HG03280 (cell line): Measurements from ENCODE around the gene ACTG1.
"Not testable (repeated sequence)": the region's sequence is repeated elsewhere in the genome, so short reads cannot be mapped to it uniquely, and the experiment has no call there.

ENCODE experiments used
- ATAC-seq: cut with Tn5 transposase; IDR thresholded peaks from one replicate; pipeline ENCODE4 v1.9.1; 2021; ENCODE audit warnings: mild to moderate bottlenecking, moderate library complexity; ENCODE audit not compliant: unreplicated experiment

ACTG1 gene

DNA sequence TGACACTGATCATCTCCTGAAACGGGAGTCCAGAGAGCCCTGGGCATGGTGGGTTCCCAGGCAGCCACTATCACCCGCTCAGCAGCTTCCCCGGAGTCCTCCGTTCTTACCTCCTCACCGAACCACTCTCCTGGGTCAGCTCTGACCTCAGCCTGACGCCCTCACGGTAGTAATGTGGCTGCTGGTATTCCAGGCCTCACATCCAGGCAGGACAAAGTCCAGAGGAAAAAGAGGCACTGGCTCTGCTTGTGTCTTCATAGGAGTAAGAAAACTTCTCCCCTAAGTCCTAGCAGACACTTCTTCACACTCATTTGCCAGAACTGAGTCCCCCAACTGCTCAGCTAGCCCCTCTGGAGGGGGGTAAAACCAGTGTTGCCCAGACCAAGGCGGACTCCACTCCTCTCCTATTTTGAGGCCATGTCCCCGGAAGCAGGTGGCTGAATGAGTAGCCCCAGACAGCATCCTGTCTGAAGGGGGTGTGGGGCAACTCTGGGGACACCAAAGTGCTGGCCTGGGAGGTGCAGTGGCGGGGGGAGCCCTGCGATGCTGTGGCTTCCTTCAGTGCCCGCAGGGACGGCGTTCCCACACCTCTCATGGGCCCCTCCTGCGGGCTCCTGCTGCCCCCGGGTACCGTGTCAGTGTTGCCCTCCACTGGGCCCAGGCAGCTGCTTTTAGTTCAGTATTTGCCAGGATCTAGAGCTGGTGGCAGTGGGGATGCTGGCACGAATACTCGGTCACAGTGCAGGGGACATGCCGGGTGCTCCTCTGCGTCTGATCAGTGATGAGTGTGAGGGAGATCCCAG, 20.9 kb upstream of the ACTG1 start:
- no peak for ATAC-seq

DNA sequence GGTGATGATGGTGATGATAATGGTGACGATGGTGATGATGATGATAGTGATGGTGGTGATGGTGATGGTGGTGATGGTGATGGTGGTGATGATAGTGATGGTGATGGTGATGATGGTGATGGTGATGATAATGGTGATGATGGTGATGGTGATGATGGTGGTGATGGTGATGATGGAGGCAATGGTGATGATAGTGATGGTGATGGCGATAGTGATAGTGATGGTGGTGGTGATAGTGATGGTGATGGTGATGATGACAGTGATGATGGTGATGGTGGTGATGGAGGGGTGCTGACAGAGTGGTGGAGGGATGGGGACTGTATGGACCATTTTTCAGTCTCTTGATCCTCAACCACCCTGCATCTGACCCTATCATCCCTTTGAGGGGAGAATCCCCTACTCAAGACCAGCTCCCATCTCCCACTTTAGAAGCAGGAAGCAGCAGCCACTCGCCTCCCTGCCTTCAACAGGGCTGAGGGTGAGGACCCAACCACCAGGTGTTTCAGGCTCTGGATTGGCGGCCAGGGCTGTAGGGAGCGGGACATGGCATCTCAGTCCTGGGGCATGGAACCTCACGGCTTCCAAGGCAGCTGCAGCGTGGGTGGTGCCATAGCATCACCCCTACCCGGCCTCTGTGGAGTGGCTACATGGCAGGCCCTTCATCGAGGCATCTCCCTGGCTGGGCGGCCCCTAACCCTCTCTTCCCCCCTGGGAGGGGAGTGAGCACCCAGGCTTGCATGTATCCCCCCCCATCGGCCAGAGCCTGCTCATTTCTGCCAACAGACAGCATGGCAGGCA, 20.1 kb upstream of the ACTG1 start:
- ATAC-seq: no peak

DNA sequence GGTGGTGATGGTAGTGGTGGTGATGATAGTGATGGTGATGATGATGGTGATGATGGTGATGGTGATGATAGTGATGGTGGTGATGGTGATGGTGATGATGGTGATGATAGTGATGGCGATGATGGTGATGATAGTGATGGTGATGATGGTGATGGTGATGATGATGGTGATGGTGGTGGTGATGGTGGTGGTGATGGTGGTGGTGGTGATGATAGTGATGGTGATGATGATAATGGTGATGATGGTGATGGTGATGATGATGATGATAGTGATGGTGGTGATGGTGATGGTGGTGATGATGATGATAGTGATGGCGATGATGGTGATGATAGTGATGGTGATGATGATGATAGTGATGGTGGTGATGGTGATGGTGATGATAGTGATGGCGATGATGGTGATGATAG, 19.4 kb upstream of the ACTG1 start:
- not testable (repeated sequence) for ATAC-seq

DNA sequence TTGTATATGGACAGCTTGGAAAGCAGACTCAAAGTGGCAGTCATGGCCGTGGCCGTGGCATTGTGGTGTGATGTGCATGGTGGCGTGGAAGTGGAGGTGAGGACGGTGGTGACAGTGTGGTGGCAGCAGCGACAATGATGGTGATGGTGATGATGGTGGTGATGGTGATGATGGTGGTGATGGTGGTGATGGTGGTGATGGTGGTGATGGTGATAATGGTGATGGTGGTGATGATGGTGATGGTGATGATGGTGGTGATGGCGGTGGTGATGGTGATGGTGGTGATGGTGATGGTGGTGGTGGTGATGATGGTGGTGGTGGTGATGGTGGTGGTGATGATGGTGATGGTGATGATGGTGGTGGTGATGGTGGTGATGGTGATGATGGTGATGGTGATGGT, 18.4 kb upstream of the ACTG1 start:
- not testable (repeated sequence) for ATAC-seq

DNA sequence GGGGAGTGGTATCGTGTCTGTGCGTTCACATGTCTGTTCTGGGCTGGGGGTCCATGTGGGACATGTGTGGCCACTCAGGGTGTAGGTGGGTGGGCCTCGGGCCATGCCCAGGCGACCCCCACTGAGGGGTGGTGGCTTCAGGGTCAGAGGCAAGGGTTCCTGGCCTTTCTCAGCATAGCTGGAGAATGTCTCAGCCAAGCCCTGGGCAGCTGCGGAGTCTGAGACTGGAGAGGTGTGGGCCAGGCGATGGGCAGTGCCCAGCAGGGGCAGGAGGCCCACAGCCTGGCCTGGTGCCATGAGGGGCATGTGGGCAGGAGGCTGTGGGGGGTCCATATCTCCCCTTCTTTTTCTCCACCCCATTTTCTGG, 16.8 kb upstream of the ACTG1 start:
- ATAC-seq: no peak

DNA sequence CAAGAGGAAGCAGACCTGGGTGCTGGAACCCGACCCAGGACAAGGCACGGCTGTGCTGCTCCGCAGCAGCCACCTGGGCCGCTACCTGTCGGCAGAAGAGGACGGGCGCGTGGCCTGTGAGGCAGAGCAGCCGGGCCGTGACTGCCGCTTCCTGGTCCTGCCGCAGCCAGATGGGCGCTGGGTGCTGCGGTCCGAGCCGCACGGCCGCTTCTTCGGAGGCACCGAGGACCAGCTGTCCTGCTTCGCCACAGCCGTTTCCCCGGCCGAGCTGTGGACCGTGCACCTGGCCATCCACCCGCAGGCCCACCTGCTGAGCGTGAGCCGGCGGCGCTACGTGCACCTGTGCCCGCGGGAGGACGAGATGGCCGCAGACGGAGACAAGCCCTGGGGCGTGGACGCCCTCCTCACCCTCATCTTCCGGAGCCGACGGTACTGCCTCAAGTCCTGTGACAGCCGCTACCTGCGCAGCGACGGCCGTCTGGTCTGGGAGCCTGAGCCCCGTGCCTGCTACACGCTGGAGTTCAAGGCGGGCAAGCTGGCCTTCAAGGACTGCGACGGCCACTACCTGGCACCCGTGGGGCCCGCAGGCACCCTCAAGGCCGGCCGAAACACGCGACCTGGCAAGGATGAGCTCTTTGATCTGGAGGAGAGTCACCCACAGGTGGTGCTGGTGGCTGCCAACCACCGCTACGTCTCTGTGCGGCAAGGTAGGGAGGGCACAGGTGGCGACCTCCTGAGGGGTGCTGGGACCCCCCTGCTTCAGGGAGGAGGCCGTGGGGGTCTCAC, 16.2 kb upstream of the ACTG1 start:
- no peak for ATAC-seq

DNA sequence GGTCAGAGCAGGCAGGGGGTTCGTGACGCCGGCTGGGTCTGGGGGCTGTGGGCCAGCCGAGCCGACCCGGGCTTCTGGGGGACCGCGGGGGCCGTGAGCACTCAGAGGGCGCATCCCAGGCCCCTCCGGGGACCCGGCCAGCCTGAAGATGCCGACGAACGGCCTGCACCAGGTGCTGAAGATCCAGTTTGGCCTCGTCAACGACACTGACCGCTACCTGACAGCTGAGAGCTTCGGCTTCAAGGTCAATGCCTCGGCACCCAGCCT, 15.7 kb upstream of the ACTG1 start:
- ATAC-seq: no peak

DNA sequence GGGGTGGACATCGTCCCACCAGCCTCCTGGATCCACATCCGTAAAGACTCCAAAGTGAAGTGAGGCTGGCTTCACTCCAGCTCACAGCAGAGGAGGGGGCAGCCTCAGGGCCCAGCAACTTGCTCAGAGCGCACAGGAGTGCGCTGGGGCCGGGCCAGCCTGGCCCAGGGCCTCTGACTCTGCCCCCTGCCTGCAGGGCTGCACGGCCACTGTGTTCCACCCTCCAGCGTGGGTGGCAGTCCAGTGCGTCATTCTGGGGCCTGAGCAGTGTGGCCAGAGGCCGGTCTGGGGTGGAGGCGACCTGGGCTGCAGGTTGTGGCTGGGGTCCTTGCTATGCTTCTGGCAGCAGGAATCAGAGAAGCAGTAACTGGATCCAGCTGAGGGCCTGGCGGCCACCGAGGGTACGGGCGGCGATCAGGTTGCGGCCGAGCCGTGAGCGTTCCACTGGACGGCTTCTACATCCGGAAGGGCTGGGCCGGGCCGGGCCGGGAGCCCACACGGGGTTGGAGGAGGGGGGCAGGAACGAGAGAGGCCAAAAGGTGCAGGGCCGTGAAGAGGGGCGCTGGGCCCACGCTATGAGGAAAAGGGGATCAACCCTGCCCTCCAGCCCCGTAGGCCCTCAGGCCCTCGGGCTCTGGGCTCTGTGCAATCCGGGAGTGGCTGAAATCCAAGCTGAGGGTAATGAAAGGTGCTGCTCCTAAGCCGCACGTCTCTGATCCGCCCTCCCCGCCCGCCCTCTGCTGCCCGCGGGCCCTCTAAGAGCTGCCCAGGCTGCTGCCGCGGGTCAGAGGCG, 15.2 kb upstream of the ACTG1 start, which contains the start of gene FSCN2:
Gene FSCN2 (plus strand): TSS at position 787 of the 793 bp plus-strand sequence. CDS start 155 bp downstream, outside the sequence.
- no peak for ATAC-seq

DNA sequence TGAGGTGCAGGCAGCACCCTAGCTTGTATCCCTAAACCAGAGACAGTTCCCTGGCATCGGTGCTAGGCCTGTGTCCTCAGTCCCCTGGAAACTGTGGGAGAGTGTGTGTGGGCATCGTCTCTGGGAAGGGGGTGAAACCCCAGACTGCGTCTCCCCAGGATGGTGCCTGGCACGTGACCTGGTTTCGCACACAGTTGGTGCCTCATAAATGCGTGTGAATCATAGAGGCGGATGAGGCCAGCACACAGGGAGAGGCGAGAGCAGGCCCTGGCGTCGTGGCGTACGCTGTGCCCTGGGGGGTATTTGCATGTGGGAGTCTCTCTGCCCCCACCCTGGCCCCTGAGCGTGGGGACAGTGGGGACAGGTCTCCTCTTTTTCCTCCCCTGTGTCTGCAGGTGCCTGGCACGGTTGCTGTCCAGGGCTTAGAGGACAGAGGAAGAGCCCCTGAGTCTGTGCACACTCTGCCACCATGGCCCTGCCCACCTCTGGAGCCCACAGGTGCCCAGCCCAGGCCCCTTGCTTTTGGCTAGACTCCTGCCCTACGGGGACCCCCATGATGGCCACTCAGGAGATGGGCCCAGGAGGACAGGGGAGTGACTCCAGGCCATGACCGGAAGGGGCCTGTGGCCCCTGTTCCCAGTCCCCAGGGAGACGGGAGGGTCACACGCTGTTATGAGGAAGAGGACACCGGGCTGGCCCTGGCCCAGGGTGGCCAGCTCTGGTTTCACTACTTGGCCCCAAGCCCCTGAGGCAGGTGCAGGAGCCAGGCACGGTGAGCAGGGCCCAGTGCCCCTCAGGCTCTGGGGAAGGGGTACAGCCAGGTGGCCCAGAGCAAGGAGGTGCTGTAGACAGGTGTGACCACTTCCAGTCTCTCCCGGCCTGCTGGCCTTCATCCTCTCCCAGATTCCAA, 14.3 kb upstream of the ACTG1 start:
- no peak for ATAC-seq

DNA sequence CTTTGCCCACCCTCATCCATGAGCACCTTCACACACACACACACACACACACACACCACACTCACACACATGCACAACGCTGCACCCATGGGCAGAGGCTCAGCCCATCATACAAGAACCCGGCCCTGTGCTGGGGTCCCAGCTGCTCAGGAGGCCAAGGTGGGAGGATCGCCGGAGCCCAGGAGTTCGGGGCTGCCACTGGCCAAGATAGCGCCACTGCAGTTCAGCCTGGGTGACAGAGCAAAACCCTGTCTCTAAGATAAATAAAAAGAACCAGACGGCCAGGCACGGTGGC, 12.2 kb upstream of the ACTG1 start:
- ATAC-seq: no peak

DNA sequence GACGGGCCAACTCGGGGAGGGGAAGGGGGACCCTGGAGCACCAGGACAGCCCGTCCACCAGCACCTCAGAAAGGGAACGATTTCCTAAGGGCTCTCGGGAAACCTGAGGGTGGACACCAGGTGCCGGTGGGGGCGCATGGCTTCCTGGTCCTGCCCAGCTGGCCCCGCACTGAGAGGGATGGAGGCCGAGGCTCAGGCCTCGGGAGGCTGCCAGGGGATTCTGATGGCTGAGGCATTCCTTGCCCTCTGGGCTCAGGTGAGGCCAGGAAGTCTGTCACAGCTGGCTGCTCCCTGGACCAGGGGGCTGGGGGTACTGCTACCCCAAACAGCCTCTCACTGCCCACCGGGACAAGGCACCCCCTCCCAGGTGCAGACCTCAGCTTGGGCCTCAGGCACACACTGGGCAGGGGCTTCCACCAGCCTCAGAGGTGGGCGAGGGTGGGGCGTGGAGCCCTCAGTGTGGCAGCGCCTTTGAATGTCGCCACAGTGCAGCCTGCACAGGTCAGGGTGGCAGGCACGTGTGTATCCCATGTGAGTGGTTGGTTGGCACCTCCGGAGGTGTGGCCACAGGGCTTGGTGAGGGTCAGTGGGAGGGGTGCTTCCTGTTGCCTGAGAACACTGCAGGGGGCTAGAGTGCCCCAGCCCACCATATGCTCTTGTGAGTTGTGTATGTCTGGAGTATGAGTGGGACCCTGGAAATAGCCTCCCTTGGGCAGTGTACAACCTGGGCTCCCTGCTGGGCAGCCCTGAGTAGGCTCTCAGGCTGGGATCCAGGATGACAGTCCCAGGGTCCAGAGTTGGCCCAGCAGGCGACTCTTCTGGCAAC, 11.7 kb upstream of the ACTG1 start:
- ATAC-seq: no peak

DNA sequence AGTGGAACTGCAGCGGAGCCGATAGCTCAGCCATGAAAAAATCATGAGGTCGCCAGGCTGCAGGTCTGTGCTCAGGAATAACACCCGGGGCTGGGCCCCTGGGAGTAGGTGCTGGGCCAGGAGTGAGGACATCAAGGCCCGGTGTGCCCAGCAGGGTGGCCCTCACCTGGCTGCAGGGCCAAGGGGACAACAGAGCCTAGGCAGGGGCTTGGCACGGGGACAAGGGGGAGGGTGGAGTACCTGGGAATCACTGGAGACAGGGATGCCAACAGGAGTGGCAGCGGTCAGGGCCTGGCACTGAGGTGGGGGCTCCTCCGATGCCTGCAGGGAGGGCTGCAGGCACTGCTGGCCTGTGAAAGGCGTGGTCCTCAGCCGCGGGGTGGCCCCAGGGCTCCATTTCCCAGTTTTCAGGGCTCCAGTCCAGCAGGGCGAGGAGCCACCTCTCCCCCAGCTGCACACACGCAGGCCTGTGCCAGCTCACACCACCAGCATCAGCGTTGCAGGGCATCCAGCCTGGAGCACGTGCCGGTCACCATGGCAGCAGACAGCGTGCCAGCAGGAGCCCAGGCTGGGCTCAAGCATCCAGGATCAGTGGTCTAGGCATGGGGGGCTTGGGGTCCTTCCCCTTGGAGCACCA, 10.9 kb upstream of the ACTG1 start:
- no peak for ATAC-seq

DNA sequence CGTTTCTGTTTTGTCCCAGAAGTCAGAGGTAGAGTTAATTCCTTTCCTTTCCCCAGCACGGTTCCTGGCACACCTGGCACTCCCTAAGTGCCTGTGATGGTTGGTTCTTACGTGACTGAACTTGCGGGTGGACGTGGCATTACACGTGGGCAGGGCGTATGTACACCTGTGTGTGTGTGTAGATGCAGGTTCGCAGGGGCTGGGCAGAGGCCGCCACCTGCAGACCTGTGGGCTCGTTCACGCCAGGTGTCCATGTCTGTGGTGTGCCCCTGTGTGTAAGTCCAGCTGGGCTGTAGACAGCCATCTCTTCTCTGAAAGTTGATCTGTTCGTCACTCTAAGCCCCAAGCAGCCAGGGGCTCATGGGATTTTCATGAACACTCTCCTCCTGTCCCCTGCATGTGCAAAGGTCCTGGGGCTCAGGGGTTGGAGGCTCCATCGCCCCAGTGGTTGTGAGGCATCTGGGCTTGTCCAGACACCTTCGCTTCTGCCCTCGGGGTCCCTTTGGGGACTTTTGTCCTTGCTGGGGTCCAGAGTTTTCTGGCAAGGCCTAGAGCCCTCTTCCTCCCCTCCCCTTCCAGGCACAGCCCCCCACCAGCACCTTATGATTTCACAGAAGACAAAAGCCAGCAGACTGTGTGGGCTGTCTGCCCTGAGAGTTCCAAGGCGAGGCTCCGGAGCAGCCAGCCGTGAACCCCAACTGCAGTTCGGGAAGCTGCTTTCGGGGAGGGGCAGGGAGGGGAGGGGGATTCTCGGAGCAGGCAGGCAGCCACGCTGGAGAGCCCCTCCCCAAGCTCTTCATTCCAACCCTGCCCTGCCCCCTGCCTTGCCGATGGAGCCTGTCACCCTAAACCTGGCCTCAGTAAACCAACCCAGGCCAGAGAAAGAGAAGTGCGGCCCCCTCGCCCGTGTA, 10.1 kb upstream of the ACTG1 start:
- ATAC-seq: no peak

DNA sequence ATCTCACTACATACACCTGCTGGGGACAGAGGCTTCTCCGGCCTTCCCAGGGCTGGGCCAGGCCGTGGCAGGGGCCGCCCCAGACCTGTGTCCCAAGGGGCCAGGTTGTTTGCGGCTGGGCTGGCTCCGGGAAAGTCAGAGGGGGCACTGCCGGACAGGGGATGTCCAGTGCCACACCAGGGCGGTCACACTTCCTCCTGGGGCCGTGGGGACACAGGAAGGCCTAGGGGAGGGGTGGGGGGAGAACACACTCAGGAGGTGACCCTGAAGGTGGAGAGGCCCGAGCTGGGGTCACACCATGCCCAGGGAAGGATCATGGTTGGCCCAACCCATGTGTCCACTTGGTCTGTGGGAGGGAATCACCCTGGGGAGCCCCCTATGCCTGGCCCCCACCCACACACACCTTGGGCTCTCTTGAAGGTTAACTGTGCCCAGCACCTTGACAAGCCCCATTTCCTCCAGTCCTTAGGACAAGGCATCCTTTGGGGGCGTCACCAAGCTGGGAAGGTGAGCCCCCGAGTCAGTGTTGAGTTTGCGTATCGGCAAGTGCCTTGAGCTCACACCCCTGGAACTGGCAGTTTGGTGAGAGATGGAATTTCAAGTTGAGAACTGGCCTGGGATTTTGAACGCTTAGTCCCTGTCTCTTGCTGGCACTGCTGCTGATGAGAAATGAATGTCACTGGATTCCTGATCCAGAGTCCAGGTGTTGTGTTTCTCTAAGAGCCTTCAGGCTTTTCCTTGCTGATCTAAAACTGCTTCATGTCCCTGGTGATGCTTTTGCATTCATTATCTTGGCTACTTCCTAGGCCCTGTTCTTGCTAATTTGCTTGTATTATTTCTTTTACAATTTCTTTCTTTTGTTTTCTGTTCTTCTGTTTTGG, 7.7 kb upstream of the ACTG1 start:
- no peak for ATAC-seq

DNA sequence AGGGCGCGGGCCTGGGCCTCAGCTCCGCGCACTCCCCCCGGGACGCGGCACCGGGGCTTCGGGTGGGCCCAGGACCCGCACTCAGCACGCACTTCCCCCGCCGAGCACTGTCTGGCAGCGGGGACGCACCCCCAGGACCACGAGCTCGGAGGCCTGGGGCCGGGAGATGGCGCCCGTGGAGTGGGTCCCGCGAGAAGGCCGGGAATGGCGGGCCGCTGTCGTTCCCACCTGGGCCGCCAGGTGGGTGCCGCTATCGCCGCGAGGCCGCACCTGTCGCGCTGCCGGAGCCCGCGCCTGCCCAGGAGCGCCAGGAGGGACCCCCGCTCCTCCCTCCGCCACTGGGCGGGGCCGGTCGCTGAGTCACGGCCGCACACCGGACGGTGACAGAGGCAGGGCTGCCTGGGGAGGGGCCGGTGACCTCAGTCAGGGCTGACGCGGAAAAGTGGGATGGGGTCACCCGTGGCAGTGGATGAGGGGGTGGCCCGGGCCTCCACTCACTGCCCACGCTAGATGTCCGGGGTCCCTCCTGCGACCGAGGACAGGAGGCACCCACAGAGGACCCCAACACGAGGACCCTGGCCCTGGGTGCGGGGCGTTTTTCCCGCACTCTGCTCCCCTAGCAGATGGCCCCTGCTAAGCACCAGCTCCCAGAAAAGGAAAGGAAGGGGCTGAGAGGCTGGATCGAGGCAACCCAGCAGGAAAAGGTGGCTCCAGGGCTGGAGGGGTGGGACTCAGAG, 6.9 kb upstream of the ACTG1 start:
- ATAC-seq: no peak

DNA sequence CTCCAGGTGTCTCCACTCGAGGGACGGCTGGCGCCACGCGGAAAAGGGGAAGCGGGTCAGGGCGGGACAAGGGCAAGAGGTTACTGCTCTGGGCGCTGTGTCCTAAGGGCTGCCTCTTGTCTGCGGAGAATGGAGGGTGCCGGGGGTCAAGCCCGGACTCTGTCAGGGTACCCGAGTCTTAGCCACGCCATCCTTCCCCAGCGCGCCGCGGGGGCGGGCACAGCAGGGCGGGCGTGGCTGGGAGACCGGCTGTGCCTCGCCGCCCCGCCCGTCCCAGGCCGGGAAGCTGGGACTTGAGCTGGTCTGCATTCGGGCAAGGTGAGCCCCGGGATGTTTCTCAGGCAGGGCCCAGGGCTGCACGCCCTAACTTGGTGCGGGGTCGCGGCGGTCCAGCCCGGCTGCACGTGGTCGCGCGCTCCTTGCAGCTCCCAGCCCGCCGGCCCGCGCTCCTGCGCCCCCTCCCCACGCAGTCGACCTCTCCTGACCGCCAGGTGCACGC, 6.2 kb upstream of the ACTG1 start:
- ATAC-seq: no peak
